Astrocyte of the hippocampus (primary cell): ENCODE results near the gene ABHD11.

ENCODE experiments used
- DNase-seq: peaks from one replicate; pipeline ENCODE4 v3.0.0; 2011; ENCODE audit warnings: low read depth, low spot score

ABHD11 gene

DNA sequence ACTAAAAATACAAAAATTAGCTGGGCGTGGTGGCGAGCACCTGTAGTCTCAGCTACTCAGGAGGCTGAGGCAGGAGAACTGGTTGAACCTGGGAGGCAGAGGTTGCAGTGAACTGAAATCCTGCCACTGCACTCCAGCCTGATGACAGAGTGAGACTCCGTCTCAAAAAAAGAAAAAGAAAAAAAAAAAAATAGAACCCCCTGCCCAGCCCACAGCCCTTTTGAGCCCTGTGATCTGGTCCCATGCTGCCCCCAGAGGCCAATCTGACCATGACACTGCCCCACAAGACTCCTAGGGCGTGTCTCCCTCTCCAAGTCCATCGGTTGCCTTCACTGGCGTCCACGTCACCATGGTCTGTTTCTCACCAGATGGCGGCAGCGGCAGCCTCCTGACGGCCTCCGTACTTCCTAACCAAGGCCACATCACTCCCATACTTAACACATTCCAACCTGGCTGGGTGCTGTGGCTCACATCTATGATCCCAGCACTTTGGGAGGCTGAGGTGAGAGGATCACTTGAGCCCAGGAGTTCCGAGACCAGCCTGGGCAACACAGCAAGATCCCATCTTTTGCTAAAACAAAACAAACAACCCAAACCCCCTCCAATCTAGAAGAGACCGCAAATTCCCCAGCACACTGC is 37.1 kb downstream of the ABHD11 start:
- peak; percentile 68 for DNase-seq

DNA sequence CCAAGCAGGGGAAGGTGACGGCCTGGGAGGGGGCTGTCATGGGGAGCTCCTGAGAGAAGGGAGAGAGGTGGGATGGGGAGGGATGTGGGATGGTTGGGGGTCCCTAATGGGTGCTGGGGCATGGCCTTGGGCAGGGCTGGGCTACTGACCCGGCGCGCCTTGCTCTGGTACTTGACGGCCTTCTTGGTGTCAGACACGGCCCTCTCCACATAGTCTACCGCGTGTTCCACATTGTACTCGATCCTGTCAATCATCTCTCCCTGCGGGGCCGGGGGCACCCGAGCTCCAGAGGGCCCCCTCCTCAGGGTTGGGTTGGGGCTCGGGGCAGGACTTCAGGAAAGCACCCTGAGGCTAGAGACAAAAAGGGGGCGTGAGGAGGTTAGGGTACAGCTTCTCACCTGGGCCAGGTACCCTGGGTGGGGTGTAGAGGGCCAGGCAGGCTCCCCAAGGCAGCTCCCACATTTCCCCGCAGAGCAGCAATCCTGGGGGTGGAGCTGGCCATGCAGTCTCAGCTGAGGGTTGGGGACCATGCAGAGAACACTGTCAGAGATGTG is 37.9 kb downstream of the ABHD11 start:
- DNase-seq, result no peak

DNA sequence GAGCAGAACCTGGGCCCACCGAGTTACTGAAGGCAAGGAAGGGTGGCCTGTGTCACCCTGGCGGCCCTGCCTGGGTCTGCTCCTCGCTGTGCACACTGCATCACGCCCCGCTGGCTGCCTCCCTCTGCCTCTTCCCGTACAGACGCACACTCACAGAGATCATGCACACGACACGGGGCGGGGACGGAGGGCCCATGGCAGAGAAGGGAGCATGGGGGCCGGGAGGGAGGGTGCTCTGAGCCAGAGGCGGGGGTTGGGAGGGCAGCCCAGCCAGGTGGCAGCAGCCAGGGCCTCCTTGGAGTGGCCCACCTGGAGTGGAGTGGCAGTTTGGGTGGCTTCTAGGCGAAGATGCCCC is 38.6 kb downstream of the ABHD11 start:
- DNase-seq, result no peak

DNA sequence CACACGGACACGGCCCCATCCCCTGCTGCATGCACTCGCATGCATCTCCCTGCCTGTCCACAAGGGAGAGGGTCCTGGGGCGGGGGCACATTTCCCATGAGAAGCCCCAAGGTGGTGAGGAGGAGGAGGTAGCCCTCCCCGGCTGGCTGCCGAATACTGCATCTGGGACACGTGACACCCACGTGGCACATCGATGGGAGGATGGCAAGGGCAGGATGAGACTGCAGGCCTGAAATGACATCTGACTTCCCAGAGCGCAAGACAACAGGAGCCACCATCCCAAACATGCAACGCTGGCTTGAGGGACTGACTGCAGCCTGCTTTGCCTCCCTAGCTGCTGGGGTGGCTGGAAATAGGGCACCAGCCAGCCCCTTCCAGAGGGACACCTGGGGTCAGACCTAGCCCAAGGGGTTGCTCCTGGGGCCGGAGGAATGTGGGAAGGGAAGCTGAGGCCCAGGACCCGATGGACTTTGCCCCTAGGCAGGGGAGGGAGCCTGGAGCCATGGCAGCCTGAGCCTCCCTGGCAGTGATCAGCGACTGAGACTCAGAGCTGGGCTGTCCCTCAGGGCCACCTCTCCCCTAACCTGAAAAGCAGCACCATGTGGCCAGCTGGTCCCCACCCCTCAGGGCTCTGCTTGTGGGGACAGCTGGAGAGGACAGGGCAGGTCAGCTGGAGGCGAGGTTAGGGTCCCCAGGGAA is 39.1 kb downstream of the ABHD11 start:
- no peak for DNase-seq

DNA sequence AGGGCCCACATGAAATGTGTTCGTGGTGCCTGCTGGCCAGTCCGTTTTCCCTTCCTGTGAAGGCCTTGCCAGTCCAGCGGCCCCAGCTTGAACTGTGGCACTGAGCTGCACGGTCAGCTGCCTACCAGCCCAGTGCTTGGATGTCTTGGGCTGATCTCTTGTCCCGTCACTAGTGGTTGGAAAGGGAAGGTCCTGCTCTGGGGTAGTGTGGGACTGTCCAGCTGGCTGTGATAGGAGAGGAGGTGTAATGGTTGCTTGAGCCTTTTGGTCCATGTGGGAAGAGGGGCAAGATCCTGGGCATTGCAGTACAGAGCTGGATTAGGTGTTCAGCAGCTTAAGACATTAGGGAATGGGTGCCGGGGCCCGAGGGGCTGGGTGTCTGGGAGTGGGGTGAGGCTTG is 40.2 kb downstream of the ABHD11 start:
- no peak for DNase-seq

DNA sequence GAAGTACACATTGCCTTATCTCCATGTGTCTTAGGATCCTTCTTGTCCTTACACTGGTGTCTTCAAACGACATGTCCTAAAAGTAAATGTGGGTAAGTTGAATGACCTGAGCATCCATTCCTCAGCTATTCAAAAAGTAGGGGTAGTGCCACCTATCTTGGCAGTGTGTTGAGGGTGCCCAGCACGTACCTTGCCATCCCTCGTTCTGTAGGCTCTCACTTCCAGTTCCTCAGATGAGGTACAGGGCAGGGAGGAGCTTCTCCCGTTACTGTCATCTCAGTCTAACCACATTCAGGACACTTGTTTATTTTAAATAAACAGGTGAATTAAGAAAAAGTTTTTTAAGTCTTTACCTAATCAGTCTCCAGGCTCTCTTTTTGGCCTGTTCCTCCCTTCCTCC is 42.2 kb downstream of the ABHD11 start:
- DNase-seq, result no peak

DNA sequence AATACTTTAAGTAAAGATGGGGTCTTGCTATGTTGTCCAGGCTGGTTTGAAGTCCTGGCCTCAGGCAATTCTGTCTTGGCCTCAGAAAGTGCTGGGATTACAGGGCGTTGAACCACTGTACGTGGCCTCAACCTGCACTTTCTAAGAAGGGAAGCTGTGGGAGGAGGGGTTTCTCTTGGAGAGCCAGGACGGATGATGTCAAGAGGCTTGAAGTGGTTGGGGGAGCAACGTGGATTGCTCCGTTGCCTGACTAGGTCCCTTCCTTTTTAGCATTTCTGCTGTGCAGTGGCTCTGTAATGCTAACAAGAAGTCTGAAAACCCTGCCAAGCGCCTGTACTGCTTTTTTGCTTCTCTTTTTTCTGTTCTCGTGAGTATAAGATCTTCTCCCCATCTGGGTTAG is 48.0 kb downstream of the ABHD11 start:
- DNase-seq, result no peak

DNA sequence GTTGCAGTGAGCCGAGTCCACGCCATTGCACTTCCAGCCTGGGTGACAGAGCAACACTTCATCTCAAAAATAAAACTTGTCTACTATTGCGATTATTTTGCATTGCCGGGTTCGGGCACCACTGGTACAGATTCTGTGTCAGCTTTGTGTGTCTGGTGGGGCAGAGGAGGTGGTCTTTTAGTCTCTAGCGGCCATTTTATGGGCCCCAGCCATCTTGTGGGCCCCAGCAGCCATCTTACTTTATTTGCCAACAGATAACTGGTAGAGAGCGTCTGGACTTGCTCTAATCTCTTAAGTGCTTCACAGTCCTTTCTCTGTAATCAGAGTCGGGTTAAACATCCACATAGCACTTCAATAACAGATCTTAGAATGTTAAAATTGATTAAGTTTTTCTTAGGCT is 50.3 kb downstream of the ABHD11 start:
- no peak for DNase-seq
